Astrocyte (in vitro differentiated cells and primary cell): Measurements from ENCODE around the gene MRNIP. TPM values are rescaled to one million over a fixed set of nuclear protein-coding genes. Genes with fewer than 3 reads are reported as not detected.
A peak's percentile ranks its signal among the peaks of the same experiment; 100 is the strongest.

Experiments used
- DNase-seq: peaks from one replicate; pipeline ENCODE4 v3.0.0-alpha.2; 2010; ENCODE audit warnings: low read depth
- FAIRE-seq: peaks from 2 replicates; lab custom pipeline; 2011; peaks lifted over from hg19 to GRCh38; lab: Jason Lieb, UNC
- H2AFZ ChIP-seq: 2 replicates; pipeline ENCODE4 v1.6.0; 2012; ENCODE audit warnings: low read depth, low read length, inconsistent platforms
- H3K27ac ChIP-seq: 2 replicates; pipeline ENCODE4 v1.5.1; 2011; ENCODE audit warnings: low read depth, low read length, inconsistent platforms
- H3K27me3 ChIP-seq: 2 replicates; pipeline ENCODE4 v1.6.0; 2011; ENCODE audit warnings: low read length, inconsistent platforms; ENCODE audit not compliant: insufficient read depth
- H3K36me3 ChIP-seq: 2 replicates; pipeline ENCODE4 v1.5.1; 2011; ENCODE audit warnings: low read length, inconsistent platforms; ENCODE audit not compliant: insufficient read depth
- H3K4me1 ChIP-seq: 2 replicates; pipeline ENCODE4 v1.5.1; 2011; ENCODE audit warnings: low read length, inconsistent platforms; ENCODE audit not compliant: insufficient read depth
- H3K4me2 ChIP-seq: 2 replicates; pipeline ENCODE4 v1.6.0; 2012; ENCODE audit warnings: low read length, inconsistent platforms
- H3K4me3 ChIP-seq: 2 replicates; pipeline ENCODE4 v1.5.1; 2011; ENCODE audit warnings: low read depth, mild to moderate bottlenecking, low read length, inconsistent platforms; ENCODE audit not compliant: insufficient read depth
- H3K79me2 ChIP-seq: 2 replicates; pipeline ENCODE4 v1.6.0; 2012; ENCODE audit warnings: mild to moderate bottlenecking, low read length, inconsistent platforms; ENCODE audit not compliant: insufficient read depth
- H3K9ac ChIP-seq: 2 replicates; pipeline ENCODE4 v1.6.0; 2012; ENCODE audit warnings: mild to moderate bottlenecking, low read length, inconsistent platforms
- H3K9me3 ChIP-seq: 2 replicates; pipeline ENCODE4 v1.5.1; 2012; ENCODE audit warnings: low read depth, mild to moderate bottlenecking, low read length, inconsistent platforms; ENCODE audit not compliant: insufficient read depth
- H4K20me1 ChIP-seq: 2 replicates; pipeline ENCODE4 v1.6.0; 2012; ENCODE audit warnings: low read length, inconsistent platforms; ENCODE audit not compliant: insufficient read depth
- H3K27ac Mint-ChIP-seq: one replicate; pipeline ENCODE4 v1.8.0; 2021; ENCODE audit warnings: mild to moderate bottlenecking, mixed read lengths; ENCODE audit not compliant: unreplicated experiment
- H3K27me3 Mint-ChIP-seq: one replicate; pipeline ENCODE4 v1.8.0; 2021; ENCODE audit warnings: low read depth, mixed read lengths; ENCODE audit not compliant: unreplicated experiment
- H3K36me3 Mint-ChIP-seq: one replicate; pipeline ENCODE4 v1.8.0; 2021; ENCODE audit warnings: low read depth, mixed read lengths; ENCODE audit not compliant: unreplicated experiment
- H3K4me1 Mint-ChIP-seq: one replicate; pipeline ENCODE4 v1.8.0; 2021; ENCODE audit warnings: low read depth, mixed read lengths; ENCODE audit not compliant: unreplicated experiment
- H3K4me3 Mint-ChIP-seq: one replicate; pipeline ENCODE4 v1.8.0; 2021; ENCODE audit warnings: mild to moderate bottlenecking, moderate library complexity, mixed read lengths; ENCODE audit not compliant: unreplicated experiment
- H3K9me3 Mint-ChIP-seq: one replicate; pipeline ENCODE4 v1.8.0; 2021; ENCODE audit warnings: mild to moderate bottlenecking, mixed read lengths; ENCODE audit not compliant: unreplicated experiment
- EZH2 ChIP-seq: IDR thresholded peaks from 2 replicates; pipeline ENCODE4 v1.6.1; 2012; ENCODE audit warnings: mild to moderate bottlenecking, low read length, inconsistent platforms; ENCODE audit not compliant: insufficient read depth
- total RNA-seq: library from RNA; stranded (reverse); gene quantifications from 2 replicates; pipeline ENCODE4 v1.2.1, GENCODE V29; 2021
- TF ChIP-seq, protein P1 (sequence below): IDR thresholded peaks from 2 replicates; pipeline ENCODE4 v1.5.1; 2011; ENCODE audit warnings: low read depth, mild to moderate bottlenecking, inconsistent platforms, low read length, moderate library complexity; ENCODE audit not compliant: insufficient read depth

MRNIP gene
- total RNA-seq, 1 donor from 2014 or later = 20.7 TPM

- peak overlapping the region; percentile 91 for H3K4me3 Mint-ChIP-seq
- Histone ChIP-seq H3K4me2 (peak overlapping the region; percentile 95), H3K79me2 (peaks cover 51% of the 10 kb centered on the region), H3K27ac (no peak overlapping the region), H3K9me3 (no peaks in the 10 kb centered on the region), H2AFZ (peak overlapping the region; percentile 71), H3K9ac (peak overlapping the region; percentile 80), H3K36me3 (peaks cover 9% of the 10 kb centered on the region), H4K20me1 (peaks cover 46% of the 10 kb centered on the region), H3K27me3 (no peaks in the 10 kb centered on the region), H3K4me3 (peak overlapping the region; percentile 80), H3K4me1 (no peaks in the 10 kb centered on the region)
- H3K36me3 Mint-ChIP-seq = peaks cover 3% of the 10 kb centered on the region
- H3K27ac Mint-ChIP-seq = peak overlapping the region; percentile 66
- FAIRE-seq (no peak), DNase-seq (no peak)
- peaks cover 3% of the 10 kb centered on the region for H3K4me1 Mint-ChIP-seq
- TF ChIP-seq, protein P1, sequence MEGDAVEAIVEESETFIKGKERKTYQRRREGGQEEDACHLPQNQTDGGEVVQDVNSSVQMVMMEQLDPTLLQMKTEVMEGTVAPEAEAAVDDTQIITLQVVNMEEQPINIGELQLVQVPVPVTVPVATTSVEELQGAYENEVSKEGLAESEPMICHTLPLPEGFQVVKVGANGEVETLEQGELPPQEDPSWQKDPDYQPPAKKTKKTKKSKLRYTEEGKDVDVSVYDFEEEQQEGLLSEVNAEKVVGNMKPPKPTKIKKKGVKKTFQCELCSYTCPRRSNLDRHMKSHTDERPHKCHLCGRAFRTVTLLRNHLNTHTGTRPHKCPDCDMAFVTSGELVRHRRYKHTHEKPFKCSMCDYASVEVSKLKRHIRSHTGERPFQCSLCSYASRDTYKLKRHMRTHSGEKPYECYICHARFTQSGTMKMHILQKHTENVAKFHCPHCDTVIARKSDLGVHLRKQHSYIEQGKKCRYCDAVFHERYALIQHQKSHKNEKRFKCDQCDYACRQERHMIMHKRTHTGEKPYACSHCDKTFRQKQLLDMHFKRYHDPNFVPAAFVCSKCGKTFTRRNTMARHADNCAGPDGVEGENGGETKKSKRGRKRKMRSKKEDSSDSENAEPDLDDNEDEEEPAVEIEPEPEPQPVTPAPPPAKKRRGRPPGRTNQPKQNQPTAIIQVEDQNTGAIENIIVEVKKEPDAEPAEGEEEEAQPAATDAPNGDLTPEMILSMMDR = no peak
- no peak for TF ChIP-seq EZH2
- no peaks in the 10 kb centered on the region for H3K9me3 Mint-ChIP-seq
- H3K27me3 Mint-ChIP-seq = peaks cover 2% of the 10 kb centered on the region
These were observed 48.4 kb upstream of the MRNIP start for GRCh38 chr5:179906795-179907555.

DNA sequence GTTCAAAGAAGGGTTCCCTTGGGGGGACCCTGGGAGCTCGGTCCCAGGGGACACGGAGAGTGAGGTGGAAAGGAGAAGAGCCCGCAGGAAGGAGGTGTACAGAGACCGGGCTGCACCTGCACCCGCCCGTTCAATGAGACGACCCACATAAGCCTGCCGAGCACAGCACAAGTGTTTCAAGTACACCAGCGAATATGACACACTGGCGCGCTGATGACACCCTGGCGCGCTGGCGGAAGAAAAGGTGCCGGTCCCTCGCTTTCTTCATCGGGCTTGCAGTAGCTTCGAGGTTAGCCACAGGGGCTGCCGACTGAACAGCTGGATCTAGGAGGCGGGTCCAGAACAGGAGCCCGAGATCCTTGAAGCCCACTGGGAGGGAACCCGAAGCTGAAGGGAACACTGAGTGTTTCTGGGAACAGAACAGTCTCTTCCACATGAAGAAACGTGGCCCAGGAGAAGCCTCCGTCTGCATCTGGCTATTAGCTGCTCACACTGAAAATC lies 47.7 kb upstream of the MRNIP start:
- Histone ChIP-seq H3K27me3 (no peaks in the 10 kb centered on the region), H3K79me2 (peaks cover 57% of the 10 kb centered on the region), H2AFZ (no peak overlapping the region), H4K20me1 (peaks cover 48% of the 10 kb centered on the region), H3K9me3 (no peaks in the 10 kb centered on the region), H3K27ac (no peak overlapping the region), H3K4me3 (peak overlapping the region; percentile 80), H3K4me2 (peak overlapping the region; percentile 95), H3K36me3 (peaks cover 9% of the 10 kb centered on the region), H3K9ac (peak overlapping the region; percentile 80), H3K4me1 (no peaks in the 10 kb centered on the region)
- FAIRE-seq (no peak), DNase-seq (no peak)
- H3K4me1 Mint-ChIP-seq = peaks cover 3% of the 10 kb centered on the region
- peaks cover 3% of the 10 kb centered on the region for H3K36me3 Mint-ChIP-seq
- peak overlapping the region; percentile 91 for H3K4me3 Mint-ChIP-seq
- TF ChIP-seq, protein P1 = no peak
- TF ChIP-seq EZH2 = no peak
- peaks cover 2% of the 10 kb centered on the region for H3K27me3 Mint-ChIP-seq
- H3K27ac Mint-ChIP-seq = no peak overlapping the region
- H3K9me3 Mint-ChIP-seq = no peaks in the 10 kb centered on the region

DNA sequence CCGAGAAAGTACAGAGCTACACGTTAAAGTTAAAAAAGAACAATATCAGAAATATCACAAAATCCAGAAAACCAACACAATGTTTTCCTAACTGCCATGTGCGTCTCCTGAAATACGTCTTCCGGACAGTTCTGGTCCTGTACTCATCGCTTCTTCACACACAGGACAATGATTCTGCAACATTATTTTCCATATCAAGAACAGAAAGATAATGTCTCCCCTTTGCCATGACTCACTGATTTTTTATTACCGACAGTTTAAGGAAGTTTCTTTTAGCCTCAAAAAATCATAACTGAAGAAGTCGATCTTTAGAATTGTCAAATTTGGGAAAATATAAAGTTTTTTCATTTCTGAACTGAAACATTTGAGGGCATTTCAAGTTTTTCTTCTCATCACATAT lies 46.5 kb upstream of the MRNIP start:
- Mint-ChIP-seq H3K9me3 (no peaks in the 10 kb centered on the region), H3K27me3 (peaks cover 2% of the 10 kb centered on the region), H3K27ac (no peak overlapping the region), H3K36me3 (peaks cover 3% of the 10 kb centered on the region), H3K4me1 (peaks cover 3% of the 10 kb centered on the region), H3K4me3 (no peak overlapping the region)
- FAIRE-seq = no peak
- Histone ChIP-seq H4K20me1 (peaks cover 57% of the 10 kb centered on the region), H3K79me2 (peaks cover 64% of the 10 kb centered on the region), H3K4me2 (no peak overlapping the region), H3K4me3 (no peak overlapping the region), H3K4me1 (no peaks in the 10 kb centered on the region), H3K27ac (no peak overlapping the region), H3K27me3 (no peaks in the 10 kb centered on the region), H3K9me3 (no peaks in the 10 kb centered on the region), H3K9ac (no peak overlapping the region), H3K36me3 (peaks cover 9% of the 10 kb centered on the region), H2AFZ (no peak overlapping the region)
- TF ChIP-seq EZH2 = no peak
- TF ChIP-seq, protein P1 = no peak
- no peak for DNase-seq
